RWPE2 (cell line): ENCODE results near the gene VWC2L.

ENCODE experiments used
- ATAC-seq: fragments of 200-7000 bp; cut with Tn5 transposase; 3 replicates; pipeline ENCODE4 v1.9.1; 2021; ENCODE audit warnings: low read depth
- DNase-seq: peaks from one replicate; pipeline ENCODE4 v3.0.0-alpha.2; 2020; ENCODE audit warnings: low spot score
- H3K27ac ChIP-seq: fragments of 450-650 bp; 2 replicates; pipeline ENCODE4 v1.5.1; 2017; ENCODE audit warnings: mild to moderate bottlenecking; ENCODE audit not compliant: poor library complexity, severe bottlenecking
- H3K27me3 ChIP-seq: fragments of 250-450 bp; sonication (Bioruptor Pico); 2 replicates; pipeline ENCODE4 v1.5.1; 2021; ENCODE audit warnings: mild to moderate bottlenecking, moderate library complexity; ENCODE audit not compliant: insufficient read depth, poor library complexity, severe bottlenecking
- H3K36me3 ChIP-seq: fragments of 250-450 bp; sonication (Bioruptor Pico); 2 replicates; pipeline ENCODE4 v1.5.1; 2020; ENCODE audit warnings: low read depth, mild to moderate bottlenecking, moderate library complexity
- H3K4me1 ChIP-seq: fragments of 250-450 bp; sonication (Bioruptor Pico); 2 replicates; pipeline ENCODE4 v1.5.1; 2021; ENCODE audit warnings: mild to moderate bottlenecking, moderate library complexity; ENCODE audit not compliant: insufficient read depth, poor library complexity, severe bottlenecking
- H3K4me3 ChIP-seq: fragments of 250-450 bp; sonication (Bioruptor Pico); 2 replicates; pipeline ENCODE4 v1.5.1; 2021; ENCODE audit warnings: mild to moderate bottlenecking, moderate library complexity; ENCODE audit not compliant: severe bottlenecking
- H3K9me3 ChIP-seq: fragments of 250-450 bp; sonication (Bioruptor Pico); 2 replicates; pipeline ENCODE4 v1.5.1; 2021; ENCODE audit warnings: mild to moderate bottlenecking, moderate library complexity; ENCODE audit not compliant: severe bottlenecking
- CTCF ChIP-seq: fragments of 450-650 bp; IDR thresholded peaks from one replicate; pipeline ENCODE4 v1.5.1; 2017; ENCODE audit warnings: mild to moderate bottlenecking, moderate library complexity; ENCODE audit not compliant: poor library complexity, severe bottlenecking

The VWC2L gene

DNA sequence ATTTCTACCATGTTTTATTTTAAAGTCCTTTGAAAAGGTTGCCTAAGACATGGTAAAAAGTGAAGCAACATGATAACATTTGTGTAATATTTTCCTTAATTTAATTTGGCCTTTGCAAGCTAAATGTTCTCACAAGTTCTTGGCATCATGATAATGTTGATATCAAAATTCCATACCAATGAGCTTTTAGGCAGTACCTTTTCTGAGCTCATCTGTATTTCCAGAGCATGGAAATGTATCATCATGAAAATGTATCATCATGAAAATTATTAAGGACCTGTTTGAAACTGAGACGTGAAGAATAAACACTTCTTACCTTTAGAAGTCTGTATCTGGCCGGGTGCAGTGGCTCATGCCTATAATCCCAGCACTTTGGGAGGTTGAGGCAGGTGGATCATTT is 73.8 kb downstream of the VWC2L start:
- no peak overlapping the region for H3K27ac ChIP-seq
- no peaks in the 10 kb centered on the region for H3K36me3 ChIP-seq
- H3K27me3 ChIP-seq: no peaks in the 10 kb centered on the region
- no peak overlapping the region for H3K4me3 ChIP-seq
- DNase-seq (no peak), ATAC-seq (no peak)
- no peaks in the 10 kb centered on the region for H3K4me1 ChIP-seq
- no peaks in the 10 kb centered on the region for H3K9me3 ChIP-seq
- TF ChIP-seq CTCF: no peak

GRCh38 chr2:214489181-214489580 is 78.3 kb downstream of the VWC2L start:
- ATAC-seq: no peak
- Histone ChIP-seq H3K36me3 (no peaks in the 10 kb centered on the region), H3K27ac (no peak overlapping the region), H3K4me1 (no peaks in the 10 kb centered on the region), H3K4me3 (no peak overlapping the region), H3K9me3 (no peaks in the 10 kb centered on the region), H3K27me3 (no peaks in the 10 kb centered on the region)
- TF ChIP-seq CTCF: peak; percentile 11
- no peak for DNase-seq

DNA sequence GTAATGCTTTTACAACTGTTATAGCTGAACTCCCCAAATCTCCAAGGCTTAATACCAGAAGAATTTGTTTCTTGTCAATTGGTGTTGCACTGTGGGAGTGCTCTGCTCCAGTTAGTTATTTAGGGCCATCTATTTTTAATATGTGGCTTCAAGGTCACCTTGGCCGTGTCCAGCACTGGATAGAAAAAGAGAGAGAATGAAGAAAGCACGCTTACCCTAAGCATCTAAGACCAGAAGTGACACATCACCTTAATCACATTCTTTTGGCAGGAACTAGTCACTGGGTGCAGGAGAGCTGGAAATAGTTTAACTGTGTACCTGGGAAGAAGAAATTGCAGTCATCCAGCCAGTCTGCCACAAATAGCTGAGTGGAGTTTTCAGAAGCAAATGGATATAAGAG is 78.8 kb downstream of the VWC2L start:
- no peak for TF ChIP-seq CTCF
- H3K36me3 ChIP-seq: no peaks in the 10 kb centered on the region
- no peak overlapping the region for H3K27ac ChIP-seq
- ATAC-seq (peak; percentile 27; the same call in 1 of the 3 replicates), DNase-seq (no peak)
- no peaks in the 10 kb centered on the region for H3K27me3 ChIP-seq
- no peaks in the 10 kb centered on the region for H3K9me3 ChIP-seq
- H3K4me3 ChIP-seq: no peak overlapping the region
- no peaks in the 10 kb centered on the region for H3K4me1 ChIP-seq

GRCh38 chr2:214492152-214492551 is 81.3 kb downstream of the VWC2L start:
- TF ChIP-seq CTCF: no peak
- no peaks in the 10 kb centered on the region for H3K27me3 ChIP-seq
- no peaks in the 10 kb centered on the region for H3K9me3 ChIP-seq
- DNase-seq (no peak), ATAC-seq (no peak)
- H3K27ac ChIP-seq: no peak overlapping the region
- H3K4me1 ChIP-seq: no peaks in the 10 kb centered on the region
- H3K36me3 ChIP-seq: no peaks in the 10 kb centered on the region
- no peak overlapping the region for H3K4me3 ChIP-seq

DNA sequence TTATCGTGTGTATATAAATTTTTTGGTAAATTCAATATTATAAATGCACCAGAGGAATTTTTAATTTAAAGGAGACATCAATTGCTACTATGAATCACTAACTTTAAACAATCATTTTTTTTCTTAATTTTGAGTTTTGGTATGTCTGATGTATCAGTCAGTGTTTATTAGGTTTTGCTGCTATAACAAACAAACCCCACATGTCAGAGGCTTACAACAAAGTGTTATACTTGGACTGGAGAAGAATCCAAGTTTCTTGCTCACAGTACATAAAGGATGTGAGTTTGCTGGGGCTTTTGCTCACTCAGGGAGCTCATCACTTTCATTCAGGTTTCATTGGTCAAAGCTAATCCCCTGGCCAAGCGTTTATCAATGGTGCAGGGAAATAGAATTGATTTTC is 81.8 kb downstream of the VWC2L start:
- H3K27ac ChIP-seq: no peak overlapping the region
- no peaks in the 10 kb centered on the region for H3K9me3 ChIP-seq
- H3K27me3 ChIP-seq: no peaks in the 10 kb centered on the region
- H3K4me3 ChIP-seq: no peak overlapping the region
- H3K36me3 ChIP-seq: no peaks in the 10 kb centered on the region
- ATAC-seq: no peak
- no peak for TF ChIP-seq CTCF
- DNase-seq: no peak
- H3K4me1 ChIP-seq: no peaks in the 10 kb centered on the region
